ENCODE results near the gene GPR63.

- no peak for TF ChIP-seq CTCF (conservative IDR thresholded peaks at IDR 0.05; ENCODE audit: low read depth, low read length)
- no peak for TF ChIP-seq EZH2 (IDR thresholded peaks at IDR 0.05; ENCODE audit: borderline replicate concordance, low read depth, low read length, poor library complexity, severe bottlenecking)
Measured at GRCh38 chr6:96789871-96790270, 47.4 kb downstream of the GPR63 start.
